Measurements from ENCODE around the gene MALT1. TPM values are rescaled to one million over a fixed set of nuclear protein-coding genes. Genes with fewer than 3 reads are reported as not detected.

Gene MALT1
- polyA plus RNA-seq, 2 of the 4 experiments (the other 2 are of a cell fraction) = 30.7 to 34.0 TPM

DNA sequence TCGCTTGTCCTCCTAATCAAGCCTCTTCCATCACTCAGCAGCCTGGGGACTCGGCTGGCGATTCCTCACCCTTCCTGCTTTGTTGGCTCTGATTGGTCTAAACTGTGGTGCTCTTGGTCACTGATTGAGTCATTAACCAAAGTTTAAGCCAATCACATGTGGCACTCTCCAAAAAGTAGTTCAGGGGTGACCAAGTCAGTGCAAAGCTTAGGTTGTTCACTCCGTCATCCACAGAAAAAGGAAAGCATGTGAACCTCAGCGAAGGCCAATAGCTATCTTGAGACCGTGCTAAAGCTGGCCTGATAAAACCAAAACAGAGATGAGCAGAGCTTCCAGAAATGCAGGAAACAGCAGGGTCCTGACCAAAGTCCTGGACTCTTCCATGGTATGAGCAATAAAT lies 47.3 kb upstream of the MALT1 start:
- no peak for FAIRE-seq

DNA sequence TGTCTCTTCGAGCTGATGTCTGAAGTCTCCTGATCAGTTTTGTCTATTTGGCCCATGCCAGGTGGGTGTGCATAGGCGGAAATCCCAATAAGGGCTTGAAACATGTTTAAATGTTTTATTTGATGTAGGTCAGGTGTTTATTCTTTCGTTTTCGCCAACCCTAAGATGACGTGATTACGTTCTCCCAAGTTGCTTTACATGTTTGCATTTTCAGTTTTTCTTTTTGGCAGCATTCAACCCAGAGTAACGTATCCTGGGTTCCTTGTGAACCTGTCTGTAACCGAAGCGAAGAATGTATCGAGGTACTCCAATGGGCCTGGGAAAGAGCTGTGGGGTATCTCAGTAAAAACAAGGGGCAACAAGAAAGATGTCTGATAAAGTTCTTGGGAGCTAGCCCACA lies 45.4 kb upstream of the MALT1 start:
- ATAC-seq (no peak), DNase-seq (ENCODE audit: low read depth in 1 of 2, low spot score in 1 of 2) (no peak), FAIRE-seq (no peak)
- no peak for TF ChIP-seq RCOR1 (IDR thresholded peaks at IDR 0.05; ENCODE audit: low read depth, low read length)
- TF ChIP-seq CBX8 (IDR thresholded peaks at IDR 0.05) = no peak
- TF ChIP-seq, protein P1, sequence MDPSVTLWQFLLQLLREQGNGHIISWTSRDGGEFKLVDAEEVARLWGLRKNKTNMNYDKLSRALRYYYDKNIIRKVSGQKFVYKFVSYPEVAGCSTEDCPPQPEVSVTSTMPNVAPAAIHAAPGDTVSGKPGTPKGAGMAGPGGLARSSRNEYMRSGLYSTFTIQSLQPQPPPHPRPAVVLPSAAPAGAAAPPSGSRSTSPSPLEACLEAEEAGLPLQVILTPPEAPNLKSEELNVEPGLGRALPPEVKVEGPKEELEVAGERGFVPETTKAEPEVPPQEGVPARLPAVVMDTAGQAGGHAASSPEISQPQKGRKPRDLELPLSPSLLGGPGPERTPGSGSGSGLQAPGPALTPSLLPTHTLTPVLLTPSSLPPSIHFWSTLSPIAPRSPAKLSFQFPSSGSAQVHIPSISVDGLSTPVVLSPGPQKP (IDR thresholded peaks at IDR 0.05; ENCODE audit: low read depth, low read length) = no peak
- no peak for TF ChIP-seq HOXB5 (CRISPR knock-in tag; IDR thresholded peaks at IDR 0.05)
- H3K4me3 ChIP-seq = no peak overlapping the region
- ChIA-PET CTCF (interaction anchor here (0.7 to 2.0 kb wide), 3 partner anchors 14 to 138 kb away, joined by 3 to 5 read pairs (median 3); no protein-coding TSS in a partner anchor), POLR2A (no interaction called here)
- H3K4me2 ChIP-seq = no peak overlapping the region
- H3K9me3 ChIP-seq = no peaks in the 10 kb centered on the region
- H3K4me1 ChIP-seq = peaks cover 10% of the 10 kb centered on the region; the same call in 1 of the 3 replicates
- 91% methylated on average over 10 of the region's 10 CpGs for WGBS (ENCODE audit: missing lambda C conversion rate)
- no peak overlapping the region for H3K27ac ChIP-seq

More for the DNA sequence above, 47.3 kb upstream of the MALT1 start:
- ChIA-PET POLR2A (no interaction called here), CTCF (no interaction called here)
- DNase-seq (ENCODE audit: low read depth in 1 of 2, low spot score in 1 of 2) (no peak), ATAC-seq (no peak)
- Histone ChIP-seq H3K4me3 (no peak overlapping the region), H3K4me2 (no peak overlapping the region), H3K9me3 (no peaks in the 10 kb centered on the region), H3K4me1 (peaks cover 6% of the 10 kb centered on the region; the same call in 1 of the 3 replicates), H3K27ac (no peak overlapping the region)
- TF ChIP-seq KDM1A (IDR thresholded peaks at IDR 0.05; ENCODE audit: low read depth) (no peak), CBX2 (IDR thresholded peaks at IDR 0.05; ENCODE audit: borderline replicate concordance, low read depth) (no peak), ZFP36 (IDR thresholded peaks at IDR 0.05; ENCODE audit: borderline replicate concordance, partially characterized antibody) (no peak), HOXB13 (CRISPR knock-in tag; IDR thresholded peaks at IDR 0.05; ENCODE audit: low read depth) (no peak), FOSL2 (IDR thresholded peaks at IDR 0.05) (no peak), FOSL2 (CRISPR knock-in tag; IDR thresholded peaks at IDR 0.05) (no peak), SREBF2 (IDR thresholded peaks at IDR 0.05) (no peak), RAD21 (conservative IDR thresholded peaks at IDR 0.05 in 1 of 2, IDR thresholded peaks at IDR 0.05 in 1 of 2) (no peak)
- WGBS (ENCODE audit: missing lambda C conversion rate) = 92% methylated on average over 6 of the region's 6 CpGs

DNA sequence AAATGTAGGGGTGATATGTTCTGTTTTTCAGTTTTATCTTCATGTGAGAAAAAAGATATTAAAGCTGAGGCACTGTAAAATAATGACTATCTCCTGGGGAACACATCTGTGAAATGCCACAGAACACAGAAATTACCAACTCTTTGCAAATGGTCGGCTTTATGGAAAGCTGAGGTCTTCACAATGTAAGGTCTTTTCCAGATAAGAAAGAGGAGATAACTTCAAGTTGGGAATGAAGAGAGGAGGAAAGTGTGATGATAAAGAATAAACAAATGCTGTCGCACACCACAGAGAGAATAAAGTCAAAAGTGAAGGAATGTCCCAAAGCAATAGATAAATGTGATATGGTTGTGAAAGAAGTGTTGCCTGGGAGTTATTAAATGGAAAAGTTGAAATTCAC lies 41.2 kb upstream of the MALT1 start:
- TF ChIP-seq, protein P2, sequence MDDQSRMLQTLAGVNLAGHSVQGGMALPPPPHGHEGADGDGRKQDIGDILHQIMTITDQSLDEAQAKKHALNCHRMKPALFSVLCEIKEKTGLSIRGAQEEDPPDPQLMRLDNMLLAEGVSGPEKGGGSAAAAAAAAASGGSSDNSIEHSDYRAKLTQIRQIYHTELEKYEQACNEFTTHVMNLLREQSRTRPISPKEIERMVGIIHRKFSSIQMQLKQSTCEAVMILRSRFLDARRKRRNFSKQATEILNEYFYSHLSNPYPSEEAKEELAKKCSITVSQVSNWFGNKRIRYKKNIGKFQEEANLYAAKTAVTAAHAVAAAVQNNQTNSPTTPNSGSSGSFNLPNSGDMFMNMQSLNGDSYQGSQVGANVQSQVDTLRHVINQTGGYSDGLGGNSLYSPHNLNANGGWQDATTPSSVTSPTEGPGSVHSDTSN (IDR thresholded peaks at IDR 0.05) = no peak
- no peak for TF ChIP-seq EP300 (IDR thresholded peaks at IDR 0.05)
- TF ChIP-seq TP53 (CRISPR knock-in tag; IDR thresholded peaks at IDR 0.05) = no peak
- TF ChIP-seq, protein P3, sequence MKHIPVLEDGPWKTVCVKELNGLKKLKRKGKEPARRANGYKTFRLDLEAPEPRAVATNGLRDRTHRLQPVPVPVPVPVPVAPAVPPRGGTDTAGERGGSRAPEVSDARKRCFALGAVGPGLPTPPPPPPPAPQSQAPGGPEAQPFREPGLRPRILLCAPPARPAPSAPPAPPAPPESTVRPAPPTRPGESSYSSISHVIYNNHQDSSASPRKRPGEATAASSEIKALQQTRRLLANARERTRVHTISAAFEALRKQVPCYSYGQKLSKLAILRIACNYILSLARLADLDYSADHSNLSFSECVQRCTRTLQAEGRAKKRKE (CRISPR knock-in tag; IDR thresholded peaks at IDR 0.05; ENCODE audit: low read depth) = no peak
- TF ChIP-seq POLR2A (IDR thresholded peaks at IDR 0.05; ENCODE audit: low read length) = no peak
- TF ChIP-seq EHMT2 (IDR thresholded peaks at IDR 0.05; ENCODE audit: low read depth) = no peak
- TF ChIP-seq ZNF302 (CRISPR knock-in tag; IDR thresholded peaks at IDR 0.05) = no peak
- TF ChIP-seq RNF2 (IDR thresholded peaks at IDR 0.05; ENCODE audit: borderline replicate concordance, low read depth) = no peak
- no peak for TF ChIP-seq SMC3 (IDR thresholded peaks at IDR 0.05)
- no peak overlapping the region for H3K4me3 ChIP-seq
- peaks cover 10% of the 10 kb centered on the region; the same call in 1 of the 3 replicates for H3K4me1 ChIP-seq
- no peaks in the 10 kb centered on the region for H3K9me3 ChIP-seq
- 91% methylated on average over 2 of the region's 2 CpGs for WGBS (ENCODE audit: missing lambda C conversion rate)
- ATAC-seq = no peak
- FAIRE-seq = no peak
- ChIA-PET POLR2A (no interaction called here), CTCF (no interaction called here)
- H3K4me2 ChIP-seq = no peak overlapping the region
- DNase-seq (ENCODE audit: low read depth in 1 of 2, low spot score in 1 of 2) = no peak
- no peak overlapping the region for H3K27ac ChIP-seq

Measured in A549 (cell line).